ENCODE results near the gene CYB5R2.

The CYB5R2 gene

GRCh38 chr11:7672960-7673723 lies at the start of gene CYB5R2:
TSS of gene CYB5R2 (minus strand) at chr11:7673500. CDS start at chr11:7672825, 675 bp downstream.
- no peak for ATAC-seq

DNA sequence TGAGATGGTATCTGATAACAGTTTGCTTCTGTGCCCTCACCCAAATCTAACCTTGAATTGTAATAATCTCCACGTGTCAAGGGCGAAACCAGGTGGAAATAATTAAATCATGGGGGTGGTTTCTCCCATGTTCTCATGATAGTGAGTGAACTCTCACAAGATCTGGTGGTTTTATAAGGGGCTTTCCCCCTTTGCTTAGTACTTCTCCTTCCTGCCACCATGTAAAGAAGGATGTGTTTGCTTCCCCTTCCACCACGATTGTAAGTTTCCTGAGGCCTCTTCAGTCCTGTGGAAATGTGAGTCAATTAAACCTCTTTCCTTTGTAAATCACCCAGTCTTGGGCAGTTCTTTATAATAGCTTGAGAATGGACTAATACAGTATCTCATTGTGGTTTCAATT lies 41.5 kb upstream of the CYB5R2 start:
- ATAC-seq: no peak

GRCh38 chr11:7706377-7706776 lies 33.1 kb upstream of the CYB5R2 start, which contains the start of gene OVCH2:
TSS of gene OVCH2 (minus strand) at chr11:7706477. CDS start at chr11:7706394, 83 bp downstream.
- ATAC-seq: no peak

DNA sequence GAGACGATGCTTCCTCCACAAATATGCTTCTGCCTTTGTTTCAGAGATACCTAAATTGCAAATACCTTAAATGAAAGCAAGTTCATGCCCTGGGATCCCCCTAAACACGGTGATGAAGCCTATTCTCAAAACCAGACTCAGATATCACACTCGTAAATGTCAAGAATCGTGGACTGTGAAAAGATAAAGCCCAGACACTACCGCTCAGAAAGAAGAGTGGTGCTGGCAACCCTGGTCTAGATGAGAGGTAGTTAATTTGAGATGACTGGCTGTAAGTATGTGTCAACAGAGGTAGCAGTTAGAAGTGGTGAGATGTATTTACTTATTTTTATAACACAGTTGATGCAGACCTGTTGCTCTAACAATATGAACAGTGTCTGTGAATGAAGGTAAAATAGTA lies 30.4 kb upstream of the CYB5R2 start:
- ATAC-seq: no peak

- ATAC-seq: peak; percentile 35 to 55
Measured at GRCh38 chr11:7696424-7696823, 23.1 kb upstream of the CYB5R2 start.

DNA sequence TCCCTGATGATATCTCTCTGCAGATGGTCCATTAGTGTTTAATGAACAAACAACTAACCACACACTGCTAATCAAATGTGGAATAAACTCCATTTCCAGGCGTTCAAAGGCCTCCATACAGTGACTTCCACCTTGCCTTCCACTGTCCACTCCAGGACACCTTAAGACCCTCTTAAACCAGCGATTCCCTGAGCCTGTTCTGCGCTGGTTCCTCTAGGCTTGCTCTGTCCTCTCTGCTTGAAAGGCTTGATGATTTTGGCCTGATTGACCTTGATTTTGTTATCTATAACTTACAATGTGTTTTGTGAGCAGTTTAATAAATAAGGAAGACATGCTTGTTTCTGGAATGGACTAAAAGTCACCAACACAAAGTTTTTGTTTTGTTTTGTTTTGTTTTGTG lies 20.9 kb upstream of the CYB5R2 start:
- no peak for ATAC-seq

- no peak for ATAC-seq
Measured at GRCh38 chr11:7692426-7692825, 19.1 kb upstream of the CYB5R2 start.

GRCh38 chr11:7691759-7692350 lies 18.6 kb upstream of the CYB5R2 start:
- no peak for ATAC-seq

DNA sequence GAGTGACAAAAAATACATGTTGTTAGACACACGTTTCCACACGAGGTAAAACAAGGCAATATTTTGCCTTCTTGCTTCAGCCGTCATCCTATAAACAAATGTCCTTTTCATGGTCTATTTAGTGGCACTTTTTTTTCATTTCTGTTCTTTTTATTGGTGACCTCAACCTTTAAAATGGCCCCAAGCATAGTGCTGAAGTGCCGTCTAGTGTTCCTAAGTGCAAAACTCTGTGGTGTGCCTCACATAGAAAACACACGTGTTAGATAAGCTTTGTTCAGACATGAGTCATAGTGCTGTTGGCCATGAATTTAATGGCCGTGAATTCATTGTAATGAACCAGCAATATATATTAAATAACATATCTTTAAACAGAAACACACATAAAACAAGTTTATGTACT lies 17.3 kb upstream of the CYB5R2 start:
- no peak for ATAC-seq

- ATAC-seq: no peak
Measured at GRCh38 chr11:7689239-7689638, 15.9 kb upstream of the CYB5R2 start.

GRCh38 chr11:7688238-7688826 lies 15.0 kb upstream of the CYB5R2 start:
- ATAC-seq: no peak

GRCh38 chr11:7687386-7687785 lies 14.1 kb upstream of the CYB5R2 start:
- ATAC-seq: no peak

- no peak for ATAC-seq
Measured at GRCh38 chr11:7686761-7687160, 13.5 kb upstream of the CYB5R2 start.

DNA sequence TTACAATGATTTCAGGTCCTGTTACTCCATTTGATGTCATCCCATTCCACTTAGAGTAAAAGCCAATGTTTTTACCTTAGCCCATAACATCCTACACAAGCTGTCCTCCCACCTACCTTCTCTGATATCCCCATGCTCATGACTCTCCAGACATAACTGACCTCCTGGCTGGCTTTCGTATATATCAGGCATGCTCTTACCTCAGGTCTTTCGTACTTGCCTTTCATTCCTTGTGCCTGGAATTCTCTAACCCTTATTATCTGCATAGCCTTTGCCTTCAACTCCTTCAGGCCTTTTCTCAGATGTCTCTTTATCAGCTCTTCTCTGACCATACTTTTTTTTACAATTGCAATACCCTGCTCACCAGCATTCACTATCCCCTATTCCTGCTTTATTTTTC lies 10.3 kb upstream of the CYB5R2 start:
- no peak for ATAC-seq

DNA sequence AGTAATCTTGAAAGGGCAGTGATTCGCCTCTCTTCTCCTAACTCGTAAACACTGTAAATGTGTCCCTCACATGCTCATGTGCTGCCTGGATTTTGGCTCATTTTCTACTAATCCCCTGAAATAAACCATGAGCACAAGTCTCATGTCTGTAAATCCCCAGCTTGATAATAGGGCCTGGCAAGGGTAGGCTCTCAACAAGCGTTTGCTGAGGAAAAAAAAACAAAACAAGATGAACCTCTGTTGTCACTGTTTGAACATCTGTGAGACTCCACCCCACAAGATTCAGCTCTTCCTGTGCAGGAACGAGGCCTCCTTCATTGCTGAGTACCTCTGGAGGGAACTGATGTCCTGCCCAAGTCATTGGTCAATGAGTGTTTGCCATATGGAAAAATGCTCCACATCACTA lies 4.5 kb upstream of the CYB5R2 start:
- no peak for ATAC-seq

- no peak for ATAC-seq
Measured at GRCh38 chr11:7677071-7677470, 3.8 kb upstream of the CYB5R2 start.

GRCh38 chr11:7675631-7676030 lies 2.3 kb upstream of the CYB5R2 start:
- ATAC-seq: no peak

DNA sequence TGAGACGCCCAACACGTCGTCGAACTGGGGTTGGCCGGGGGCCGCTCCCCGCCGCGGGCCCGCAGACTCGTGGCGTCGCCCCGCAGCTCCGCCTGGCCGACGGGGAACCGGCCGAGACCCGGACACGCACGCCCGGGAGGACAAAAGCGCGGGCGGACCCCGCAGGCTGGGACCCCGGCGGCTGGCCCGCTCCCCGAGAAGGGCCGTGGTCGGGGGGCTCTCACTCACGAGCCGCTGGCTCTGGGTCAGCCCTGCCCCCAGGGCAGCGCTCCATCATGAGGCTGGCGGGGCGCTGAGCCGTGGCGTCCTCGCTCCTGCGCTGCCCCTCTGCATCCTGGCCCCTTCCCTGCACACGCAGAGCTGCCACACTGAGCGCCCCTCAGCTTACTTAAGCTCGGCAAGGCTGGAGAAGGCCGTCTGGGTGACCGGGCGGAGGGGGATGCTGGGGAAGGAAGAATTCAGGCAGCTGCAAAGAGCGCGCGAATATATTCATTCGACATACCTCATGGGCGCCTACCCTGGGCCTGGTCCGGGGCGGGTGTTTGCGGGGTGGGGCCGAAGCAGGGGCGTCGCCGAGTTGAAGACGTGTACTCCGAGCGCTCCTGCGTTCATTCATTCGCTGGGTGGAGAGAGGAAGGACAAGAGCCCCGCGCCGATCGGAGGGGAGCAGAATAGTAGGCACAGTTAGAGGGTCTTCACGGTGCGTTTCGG lies 579 bp upstream of the CYB5R2 start:
- ATAC-seq: peak; percentile 29 to 31

GRCh38 chr11:7672276-7672959 lies 882 bp downstream of the CYB5R2 start:
- ATAC-seq: no peak

DNA sequence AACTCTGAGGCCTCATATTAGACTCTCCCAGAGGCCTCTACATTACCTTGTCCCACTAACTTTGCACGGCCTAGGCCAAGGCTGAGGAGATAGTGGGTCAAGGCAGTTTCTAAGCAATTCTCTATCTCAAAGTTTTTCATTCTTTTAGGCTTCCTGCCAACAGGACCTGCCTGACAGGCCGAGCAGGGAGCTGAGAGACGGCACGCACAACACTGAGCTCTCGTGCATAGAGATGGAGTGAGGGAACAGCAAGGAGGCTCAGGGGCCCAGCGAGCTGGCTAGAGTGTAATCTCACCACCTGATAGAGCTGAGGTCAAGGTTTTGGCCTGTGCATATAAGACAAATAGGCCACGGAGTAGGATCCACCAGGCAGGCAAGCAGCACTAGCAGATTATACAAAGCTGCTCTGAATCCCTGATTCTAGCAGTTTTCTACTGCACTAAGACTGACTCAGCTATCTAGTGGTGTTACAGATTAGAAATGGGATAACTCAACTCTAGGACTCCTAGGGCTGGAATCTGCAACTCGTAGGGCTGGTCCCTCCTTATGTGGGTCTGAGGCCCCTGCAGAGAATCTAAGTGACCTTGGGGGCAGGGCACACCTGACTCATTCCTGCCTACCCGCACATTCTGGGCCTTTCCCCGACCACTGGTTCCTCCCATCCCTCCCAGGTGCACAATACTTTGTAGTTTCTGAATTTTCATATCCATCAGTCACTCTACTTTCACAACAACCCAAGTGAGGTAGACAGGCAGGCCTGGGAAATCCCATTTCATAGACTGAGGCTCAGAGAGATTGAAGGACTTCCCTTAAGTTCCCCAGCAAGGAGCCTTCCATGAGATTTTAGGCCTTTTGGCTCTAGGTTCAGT lies 1.7 kb downstream of the CYB5R2 start:
- ATAC-seq: peak; percentile 39 to 44

GRCh38 chr11:7670641-7671040 lies 2.7 kb downstream of the CYB5R2 start:
- ATAC-seq: no peak

DNA sequence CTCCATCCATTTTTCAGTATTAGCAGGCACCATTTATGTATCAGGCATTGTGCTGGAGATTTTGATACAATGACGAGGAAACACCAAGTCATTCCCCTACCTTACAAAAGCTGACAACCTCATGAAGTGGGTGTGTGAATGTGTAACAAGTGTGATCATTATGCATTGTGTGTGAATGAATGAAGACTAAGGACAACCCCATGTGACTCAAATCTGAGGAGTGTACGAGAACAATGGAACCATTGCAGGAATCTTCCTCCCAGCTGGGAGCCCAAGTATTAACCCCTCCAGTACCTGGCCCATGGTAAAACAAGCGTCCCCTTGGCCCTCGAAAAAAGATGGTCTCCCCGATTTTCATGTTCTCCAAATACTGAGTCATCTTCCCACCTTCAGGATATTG lies 4.4 kb downstream of the CYB5R2 start:
- ATAC-seq: no peak
